HepG2 (cell line): Measurements from ENCODE around the gene LRRC45. TPM values are rescaled to one million over a fixed set of nuclear protein-coding genes. Genes with fewer than 3 reads are reported as not detected.

Experiments
- GLMP ChIP-seq: sonication (generic); formaldehyde crosslinking; IDR thresholded peaks from 2 replicates; pipeline ENCODE4 v1.9.0; 2021; ENCODE audit warnings: missing genetic modification reagents, mild to moderate bottlenecking, borderline replicate concordance
- GPBP1L1 ChIP-seq: sonication (generic); formaldehyde crosslinking; IDR thresholded peaks from 2 replicates; pipeline ENCODE4 v1.5.0; 2020; ENCODE audit warnings: mild to moderate bottlenecking, missing genetic modification reagents
- HDAC1 ChIP-seq: sonication (generic); formaldehyde crosslinking; IDR thresholded peaks from 2 replicates; pipeline ENCODE4 v1.5.1; 2020; ENCODE audit warnings: mild to moderate bottlenecking, missing genetic modification reagents
- HMGA1 ChIP-seq: sonication (generic); formaldehyde crosslinking; conservative IDR thresholded peaks from 2 replicates; pipeline ENCODE4 v1.4.0; 2020; ENCODE audit warnings: missing genetic modification reagents
- HNF1A ChIP-seq, 2 experiments: sonication (generic) in 1 of 2; formaldehyde crosslinking in 1 of 2; IDR thresholded peaks; 2 replicates each; pipeline versions ENCODE4 v1.4.0 to v1.6.1; 2016 to 2020; ENCODE audit warnings: borderline replicate concordance in 1 of 2, low read depth in 1 of 2, mild to moderate bottlenecking in 1 of 2, missing genetic modification reagents in 1 of 2
- IKZF4 ChIP-seq: sonication (generic); formaldehyde crosslinking; IDR thresholded peaks from 2 replicates; pipeline ENCODE4 v1.5.1; 2020; ENCODE audit warnings: borderline replicate concordance, mild to moderate bottlenecking, low read depth, missing genetic modification reagents; ENCODE audit errors: not compliant biosample characterization
- PRPF4 ChIP-seq: fragments of 200-400 bp; formaldehyde crosslinking; IDR thresholded peaks from 2 replicates; pipeline ENCODE4 v1.6.1; 2016; ENCODE audit warnings: low read length, low read depth; ENCODE audit not compliant: poor library complexity, severe bottlenecking
- SALL2 ChIP-seq: sonication (generic); formaldehyde crosslinking; IDR thresholded peaks from 2 replicates; pipeline ENCODE4 v1.8.1; 2023; ENCODE audit warnings: mild to moderate bottlenecking, missing genetic modification reagents, inconsistent platforms
- ZFP41 ChIP-seq: sonication (generic); formaldehyde crosslinking; IDR thresholded peaks from 2 replicates; pipeline ENCODE4 v1.4.0; 2020; ENCODE audit warnings: mild to moderate bottlenecking, missing genetic modification reagents, borderline replicate concordance
- ZFX ChIP-seq: sonication (generic); formaldehyde crosslinking; IDR thresholded peaks from 2 replicates; pipeline ENCODE4 v1.4.0; 2020; ENCODE audit warnings: mild to moderate bottlenecking, low read depth, missing genetic modification reagents, moderate library complexity
- ZGPAT ChIP-seq: IDR thresholded peaks from 2 replicates; pipeline ENCODE4 v1.6.1; 2016; ENCODE audit warnings: mild to moderate bottlenecking
- ZNF460 ChIP-seq: sonication (generic); formaldehyde crosslinking; IDR thresholded peaks from 2 replicates; pipeline ENCODE4 v1.5.1; 2020; ENCODE audit warnings: missing genetic modification reagents, mild to moderate bottlenecking, borderline replicate concordance
- ZNF720 ChIP-seq: sonication (generic); formaldehyde crosslinking; IDR thresholded peaks from 2 replicates; pipeline ENCODE4 v1.4.0; 2020; ENCODE audit warnings: missing genetic modification reagents
- ZNF761 ChIP-seq: sonication (generic); formaldehyde crosslinking; conservative IDR thresholded peaks from 2 replicates; pipeline ENCODE4 v1.4.0; 2020; ENCODE audit warnings: mild to moderate bottlenecking, missing genetic modification reagents
- ZNF790 ChIP-seq: sonication (generic); formaldehyde crosslinking; IDR thresholded peaks from 2 replicates; pipeline ENCODE4 v1.8.0; 2022; ENCODE audit warnings: missing genetic modification reagents, mild to moderate bottlenecking, borderline replicate concordance
- polyA plus RNA-seq, 8 experiments: library from polyadenylated mRNA; depleted of rRNA in 3 of 8; stranded (reverse) in 7 of 8; unstranded in 1 of 8; fragments of >200 nt; fragmentation: Illumina TruSeq in 4 of 8; extraction: Trizol in 4 of 8; gene quantifications; 2 replicates each; pipeline versions ENCODE4 v1.2.1 to v1.2.3, GENCODE V29; 2011 to 2016; ENCODE audit warnings: low read depth in 4 of 8, missing spikeins in 1 of 8, mixed read lengths in 1 of 8; ENCODE audit not compliant: insufficient read depth in 1 of 8
- total RNA-seq, 5 experiments: library from RNA; depleted of rRNA; stranded (reverse); fragments of >200 nt; fragmentation: Illumina TruSeq; extraction: Trizol; gene quantifications; 2 replicates each; pipeline ENCODE4 v1.2.3, GENCODE V29; 2016; ENCODE audit warnings: low read depth in 1 of 5

The LRRC45 gene
- total and polyA plus RNA-seq, 2 of the 13 experiments (the other 11 are each of a cell fraction or from before 2014, with no cell fraction given): 11.6 to 48.1 TPM

GRCh38 chr17:82037092-82037888 is 14.2 kb downstream of the LRRC45 start, which contains the start of gene DCXR (continued):
- TF ChIP-seq ZNF460: no peak
- TF ChIP-seq HDAC1 (CRISPR knock-in tag): peak; percentile 99
- TF ChIP-seq ZNF790 (CRISPR knock-in tag): peak; percentile 89; the same call in 1 of the 2 replicates
- TF ChIP-seq PRPF4: no peak
- no peak for TF ChIP-seq ZFP41 (CRISPR knock-in tag)
- no peak for TF ChIP-seq ZNF720 (CRISPR knock-in tag)
- TF ChIP-seq SALL2 (CRISPR knock-in tag): peak; percentile 97
- TF ChIP-seq GPBP1L1: no peak
- TF ChIP-seq HMGA1 (CRISPR knock-in tag): no peak
- no peak for TF ChIP-seq GLMP
- TF ChIP-seq HNF1A (IDR thresholded peaks at IDR 0.05; ENCODE audit: low read depth): no peak
- peak; percentile 76; the same call in 1 of the 2 replicates for TF ChIP-seq HNF1A (CRISPR knock-in tag; IDR thresholded peaks at IDR 0.05; ENCODE audit: borderline replicate concordance)
- peak; percentile 90; the same call in 1 of the 2 replicates for TF ChIP-seq ZNF761 (CRISPR knock-in tag)
- peak; percentile 98 for TF ChIP-seq ZFX (CRISPR knock-in tag)
- TF ChIP-seq IKZF4 (CRISPR knock-in tag): peak; percentile 82
- peak; percentile 98 for TF ChIP-seq ZGPAT
